Measurements from ENCODE around the gene DOHH. TPM values are rescaled to one million over a fixed set of nuclear protein-coding genes. Genes with fewer than 3 reads are reported as not detected.
A peak's percentile ranks its signal among the peaks of the same experiment; 100 is the strongest.

Gene DOHH
- total RNA-seq, 4 donors from 2014 or later, result 19.5 to 37.5 (median 25.8) TPM

GRCh38 chr19:3459089-3459881 lies 41.2 kb downstream of the DOHH start:
- peaks cover 36 to 84% (median 73%) of the 10 kb centered on the region in 4 donors for H3K36me3 ChIP-seq
- no peaks in the 10 kb centered on the region for H3K9me3 ChIP-seq
- H3K27ac ChIP-seq (replicated peaks in 1 of 4), result peak overlapping the region; percentile 84 to 91 (median 89)
- intact Hi-C loops (cut with DNase I), result no loop called here
- peak overlapping the region in 3 of 4 donors; percentile 12 to 29 (median 29) for H3K4me3 ChIP-seq
- TF ChIP-seq POLR2AphosphoS5 (IDR thresholded peaks at IDR 0.05), result peak; percentile 54 to 84
- no peak for TF ChIP-seq EP300 (IDR thresholded peaks at IDR 0.05)
- DNase-seq (ENCODE audit: extremely low spot score), result peak; percentile 97
- peaks cover 41 to 98% (median 90%) of the 10 kb centered on the region in 4 donors for H3K4me1 ChIP-seq
- WGBS, result 18% methylated on average over 25 of the region's 26 CpGs
- no peaks in the 10 kb centered on the region for H3K27me3 ChIP-seq

- Histone ChIP-seq H3K9me3 (no peaks in the 10 kb centered on the region), H3K4me1 (peaks cover 35 to 98% (median 88%) of the 10 kb centered on the region in 4 donors), H3K36me3 (peaks cover 36 to 84% (median 73%) of the 10 kb centered on the region in 4 donors), H3K27ac (replicated peaks in 1 of 4) (peak overlapping the region; percentile 84 to 91 (median 89)), H3K4me3 (peak overlapping the region in 3 of 4 donors; percentile 12 to 29 (median 29)), H3K27me3 (no peaks in the 10 kb centered on the region)
- DNase-seq (ENCODE audit: extremely low spot score), result no peak
- TF ChIP-seq POLR2AphosphoS5 (IDR thresholded peaks at IDR 0.05) (no peak), EP300 (IDR thresholded peaks at IDR 0.05) (no peak), CTCF (IDR thresholded peaks at IDR 0.05) (no peak), POLR2A (IDR thresholded peaks at IDR 0.05; ENCODE audit: low read depth) (no peak)
- intact Hi-C loops (cut with DNase I), result no loop called here
- WGBS, result 43% methylated on average over 18 of the region's 19 CpGs
Measured at GRCh38 chr19:3458229-3459088, 42.0 kb downstream of the DOHH start.

- Histone ChIP-seq H3K4me1 (peaks cover 35 to 94% (median 83%) of the 10 kb centered on the region in 4 donors), H3K4me3 (no peak overlapping the region), H3K9me3 (no peaks in the 10 kb centered on the region), H3K27ac (replicated peaks in 1 of 4) (peak overlapping the region; percentile 84 to 91 (median 89)), H3K27me3 (no peaks in the 10 kb centered on the region), H3K36me3 (peaks cover 36 to 84% (median 73%) of the 10 kb centered on the region in 4 donors)
- TF ChIP-seq CTCF (IDR thresholded peaks at IDR 0.05) (no peak), EP300 (IDR thresholded peaks at IDR 0.05) (no peak), POLR2A (IDR thresholded peaks at IDR 0.05; ENCODE audit: low read depth) (no peak), POLR2AphosphoS5 (IDR thresholded peaks at IDR 0.05) (peak; percentile 14 to 46)
- WGBS, result 43% methylated on average over 10 of the region's 22 CpGs
- DNase-seq (ENCODE audit: extremely low spot score), result no peak
- intact Hi-C loops (cut with DNase I), result no loop called here
Measured at GRCh38 chr19:3457528-3458228, 42.8 kb downstream of the DOHH start.

GRCh38 chr19:3456925-3457527 lies 43.4 kb downstream of the DOHH start:
- intact Hi-C loops (cut with DNase I), result no loop called here
- Histone ChIP-seq H3K27me3 (no peaks in the 10 kb centered on the region), H3K4me1 (peaks cover 35 to 94% (median 84%) of the 10 kb centered on the region in 4 donors), H3K36me3 (peaks cover 38 to 84% (median 73%) of the 10 kb centered on the region in 4 donors), H3K9me3 (no peaks in the 10 kb centered on the region), H3K27ac (replicated peaks in 1 of 4) (peak overlapping the region; percentile 84 to 91 (median 89)), H3K4me3 (no peak overlapping the region)
- WGBS, result 62% methylated on average over 16 of the region's 18 CpGs
- no peak for DNase-seq (ENCODE audit: extremely low spot score)
- TF ChIP-seq POLR2AphosphoS5 (IDR thresholded peaks at IDR 0.05), result no peak
- TF ChIP-seq EP300 (IDR thresholded peaks at IDR 0.05), result no peak
- no peak for TF ChIP-seq POLR2A (IDR thresholded peaks at IDR 0.05; ENCODE audit: low read depth)
- TF ChIP-seq CTCF (IDR thresholded peaks at IDR 0.05), result no peak

All from esophagus muscularis mucosa (tissue), 4 donors.